Measurements from ENCODE around the gene AGPAT2.

DNA sequence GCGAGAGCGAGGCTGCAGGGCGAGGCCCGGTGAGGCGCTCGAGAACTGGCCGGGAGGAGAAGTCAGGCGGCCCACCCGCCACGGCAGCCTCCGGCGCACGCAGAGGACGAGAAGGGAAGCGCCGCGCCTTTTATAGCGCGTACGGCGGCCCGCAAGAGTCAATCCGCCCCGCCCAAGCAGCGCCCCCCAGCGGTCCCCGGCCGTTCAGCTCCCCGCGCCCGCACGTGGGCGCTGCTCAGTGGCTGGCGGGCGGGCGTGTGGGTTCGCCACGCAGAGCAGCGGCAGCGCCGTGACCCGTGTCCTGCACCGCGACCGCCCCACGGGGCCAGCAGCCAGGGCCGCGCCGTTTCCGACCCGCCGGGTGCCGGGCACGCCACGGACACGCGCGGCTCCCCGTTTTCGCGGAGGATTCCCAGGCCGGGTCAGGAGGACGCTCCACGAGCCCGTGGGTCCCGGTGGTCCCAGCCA, 40.9 kb upstream of the AGPAT2 start:
- TF ChIP-seq, protein P1, sequence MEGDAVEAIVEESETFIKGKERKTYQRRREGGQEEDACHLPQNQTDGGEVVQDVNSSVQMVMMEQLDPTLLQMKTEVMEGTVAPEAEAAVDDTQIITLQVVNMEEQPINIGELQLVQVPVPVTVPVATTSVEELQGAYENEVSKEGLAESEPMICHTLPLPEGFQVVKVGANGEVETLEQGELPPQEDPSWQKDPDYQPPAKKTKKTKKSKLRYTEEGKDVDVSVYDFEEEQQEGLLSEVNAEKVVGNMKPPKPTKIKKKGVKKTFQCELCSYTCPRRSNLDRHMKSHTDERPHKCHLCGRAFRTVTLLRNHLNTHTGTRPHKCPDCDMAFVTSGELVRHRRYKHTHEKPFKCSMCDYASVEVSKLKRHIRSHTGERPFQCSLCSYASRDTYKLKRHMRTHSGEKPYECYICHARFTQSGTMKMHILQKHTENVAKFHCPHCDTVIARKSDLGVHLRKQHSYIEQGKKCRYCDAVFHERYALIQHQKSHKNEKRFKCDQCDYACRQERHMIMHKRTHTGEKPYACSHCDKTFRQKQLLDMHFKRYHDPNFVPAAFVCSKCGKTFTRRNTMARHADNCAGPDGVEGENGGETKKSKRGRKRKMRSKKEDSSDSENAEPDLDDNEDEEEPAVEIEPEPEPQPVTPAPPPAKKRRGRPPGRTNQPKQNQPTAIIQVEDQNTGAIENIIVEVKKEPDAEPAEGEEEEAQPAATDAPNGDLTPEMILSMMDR (IDR thresholded peaks at IDR 0.05; ENCODE audit: borderline replicate concordance, extremely low read depth, low read length, poor library complexity, severe bottlenecking): peak; percentile 83
- no peak for TF ChIP-seq EZH2 (IDR thresholded peaks at IDR 0.05; ENCODE audit: borderline replicate concordance, low read depth, low read length, severe bottlenecking)

Data from DND-41 (cell line).